ENCODE results near the gene KIF26B. TPM values are rescaled to one million over a fixed set of nuclear protein-coding genes. Genes with fewer than 3 reads are reported as not detected.
A peak's percentile ranks its signal among the peaks of the same experiment; 100 is the strongest.

KIF26B gene
- total and polyA plus RNA-seq, 2 experiments from 2014 or later: 0.03 to 0.76 TPM

DNA sequence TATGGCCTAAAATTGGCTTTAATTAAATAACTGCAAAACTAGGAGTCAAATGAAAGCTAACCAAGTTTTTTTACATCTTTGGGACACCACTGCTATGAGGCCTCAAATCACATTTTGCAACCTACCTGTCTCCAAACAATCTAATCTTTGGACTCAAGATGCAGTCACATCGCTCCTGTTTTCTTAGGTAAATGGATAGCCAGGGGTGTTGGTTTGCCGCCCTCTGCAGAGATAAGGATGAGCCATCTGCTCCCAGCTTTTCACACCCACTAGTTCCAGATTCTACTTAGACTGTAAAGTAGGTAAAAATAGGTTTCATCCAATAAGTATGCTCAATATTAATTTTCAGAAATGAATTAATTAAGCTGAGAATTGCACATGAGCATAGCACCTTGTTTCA lies 456.5 kb downstream of the KIF26B start (continued):
- TF ChIP-seq EZH2 (IDR thresholded peaks at IDR 0.05; ENCODE audit: low read depth, unreplicated experiment) (no peak), JUNB (IDR thresholded peaks at IDR 0.05; ENCODE audit: unreplicated experiment) (no peak)
- TF ChIP-seq, protein P1, sequence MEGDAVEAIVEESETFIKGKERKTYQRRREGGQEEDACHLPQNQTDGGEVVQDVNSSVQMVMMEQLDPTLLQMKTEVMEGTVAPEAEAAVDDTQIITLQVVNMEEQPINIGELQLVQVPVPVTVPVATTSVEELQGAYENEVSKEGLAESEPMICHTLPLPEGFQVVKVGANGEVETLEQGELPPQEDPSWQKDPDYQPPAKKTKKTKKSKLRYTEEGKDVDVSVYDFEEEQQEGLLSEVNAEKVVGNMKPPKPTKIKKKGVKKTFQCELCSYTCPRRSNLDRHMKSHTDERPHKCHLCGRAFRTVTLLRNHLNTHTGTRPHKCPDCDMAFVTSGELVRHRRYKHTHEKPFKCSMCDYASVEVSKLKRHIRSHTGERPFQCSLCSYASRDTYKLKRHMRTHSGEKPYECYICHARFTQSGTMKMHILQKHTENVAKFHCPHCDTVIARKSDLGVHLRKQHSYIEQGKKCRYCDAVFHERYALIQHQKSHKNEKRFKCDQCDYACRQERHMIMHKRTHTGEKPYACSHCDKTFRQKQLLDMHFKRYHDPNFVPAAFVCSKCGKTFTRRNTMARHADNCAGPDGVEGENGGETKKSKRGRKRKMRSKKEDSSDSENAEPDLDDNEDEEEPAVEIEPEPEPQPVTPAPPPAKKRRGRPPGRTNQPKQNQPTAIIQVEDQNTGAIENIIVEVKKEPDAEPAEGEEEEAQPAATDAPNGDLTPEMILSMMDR (conservative IDR thresholded peaks at IDR 0.05; ENCODE audit: low read depth in 2 of 2): no peak

DNA sequence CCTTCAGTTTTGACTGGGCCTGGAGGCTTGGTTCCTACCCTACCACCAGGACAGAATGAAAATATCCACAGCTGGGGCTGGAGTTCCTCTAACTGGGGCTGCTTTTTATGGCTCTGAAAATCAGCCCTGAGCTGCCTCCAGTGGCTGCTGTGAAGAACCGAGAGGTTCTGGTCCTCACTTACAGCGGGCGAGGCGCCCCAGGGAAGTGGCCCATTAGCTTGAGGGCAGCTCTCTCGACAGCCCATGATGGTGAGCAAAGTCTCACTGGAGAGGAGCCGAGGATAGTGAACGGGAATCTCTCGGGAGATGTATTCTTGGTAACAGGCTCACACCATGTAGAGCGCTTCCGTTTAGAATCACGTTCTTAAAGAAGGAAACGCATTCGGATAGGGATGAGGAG lies 459.7 kb downstream of the KIF26B start:
- no peak overlapping the region for H2AFZ ChIP-seq
- Mint-ChIP-seq H3K9me3 (no peaks in the 10 kb centered on the region), H3K36me3 (ENCODE audit: low read depth) (no peaks in the 10 kb centered on the region), H3K27ac (no peak overlapping the region), H3K4me1 (peaks cover 2% of the 10 kb centered on the region; the same call in 2 of the 3 replicates), H3K27me3 (ENCODE audit: insufficient read depth, low read depth, poor library complexity) (peaks cover 2% of the 10 kb centered on the region), H3K4me3 (no peak overlapping the region)
- H3K4me3 ChIP-seq: no peak overlapping the region
- ATAC-seq: peak; percentile 33; the same call in 1 of the 3 replicates
- H3K79me2 ChIP-seq (replicated peaks; ENCODE audit: insufficient read depth): no peaks in the 10 kb centered on the region
- no peak for DNase-seq (ENCODE audit: low spot score)
- no peaks in the 10 kb centered on the region for H3K4me1 ChIP-seq (ENCODE audit: insufficient read depth)
- no peaks in the 10 kb centered on the region for H4K20me1 ChIP-seq (replicated peaks; ENCODE audit: insufficient read depth)
- H3K27ac ChIP-seq (ENCODE audit: low read depth): no peak overlapping the region
- no peak overlapping the region for H3K4me2 ChIP-seq
- H3K9me2 ChIP-seq (ENCODE audit: insufficient read depth): no peaks in the 10 kb centered on the region
- H3K27me3 ChIP-seq (ENCODE audit: insufficient read depth): no peaks in the 10 kb centered on the region
- no peaks in the 10 kb centered on the region for H3F3A ChIP-seq (replicated peaks; ENCODE audit: low read depth)
- H3K36me3 ChIP-seq (ENCODE audit: insufficient read depth): no peaks in the 10 kb centered on the region
- TF ChIP-seq POLR2AphosphoS5 (IDR thresholded peaks at IDR 0.05; ENCODE audit: low read depth) (no peak), NANOG (IDR thresholded peaks at IDR 0.05; ENCODE audit: borderline replicate concordance) (no peak), ZNF114 (CRISPR knock-in tag; IDR thresholded peaks at IDR 0.05) (no peak), STAT1 (IDR thresholded peaks at IDR 0.05; ENCODE audit: unreplicated experiment) (no peak), JUNB (IDR thresholded peaks at IDR 0.05; ENCODE audit: unreplicated experiment) (no peak)
- TF ChIP-seq, protein P2, sequence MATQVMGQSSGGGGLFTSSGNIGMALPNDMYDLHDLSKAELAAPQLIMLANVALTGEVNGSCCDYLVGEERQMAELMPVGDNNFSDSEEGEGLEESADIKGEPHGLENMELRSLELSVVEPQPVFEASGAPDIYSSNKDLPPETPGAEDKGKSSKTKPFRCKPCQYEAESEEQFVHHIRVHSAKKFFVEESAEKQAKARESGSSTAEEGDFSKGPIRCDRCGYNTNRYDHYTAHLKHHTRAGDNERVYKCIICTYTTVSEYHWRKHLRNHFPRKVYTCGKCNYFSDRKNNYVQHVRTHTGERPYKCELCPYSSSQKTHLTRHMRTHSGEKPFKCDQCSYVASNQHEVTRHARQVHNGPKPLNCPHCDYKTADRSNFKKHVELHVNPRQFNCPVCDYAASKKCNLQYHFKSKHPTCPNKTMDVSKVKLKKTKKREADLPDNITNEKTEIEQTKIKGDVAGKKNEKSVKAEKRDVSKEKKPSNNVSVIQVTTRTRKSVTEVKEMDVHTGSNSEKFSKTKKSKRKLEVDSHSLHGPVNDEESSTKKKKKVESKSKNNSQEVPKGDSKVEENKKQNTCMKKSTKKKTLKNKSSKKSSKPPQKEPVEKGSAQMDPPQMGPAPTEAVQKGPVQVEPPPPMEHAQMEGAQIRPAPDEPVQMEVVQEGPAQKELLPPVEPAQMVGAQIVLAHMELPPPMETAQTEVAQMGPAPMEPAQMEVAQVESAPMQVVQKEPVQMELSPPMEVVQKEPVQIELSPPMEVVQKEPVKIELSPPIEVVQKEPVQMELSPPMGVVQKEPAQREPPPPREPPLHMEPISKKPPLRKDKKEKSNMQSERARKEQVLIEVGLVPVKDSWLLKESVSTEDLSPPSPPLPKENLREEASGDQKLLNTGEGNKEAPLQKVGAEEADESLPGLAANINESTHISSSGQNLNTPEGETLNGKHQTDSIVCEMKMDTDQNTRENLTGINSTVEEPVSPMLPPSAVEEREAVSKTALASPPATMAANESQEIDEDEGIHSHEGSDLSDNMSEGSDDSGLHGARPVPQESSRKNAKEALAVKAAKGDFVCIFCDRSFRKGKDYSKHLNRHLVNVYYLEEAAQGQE (IDR thresholded peaks at IDR 0.05; ENCODE audit: unreplicated experiment): no peak
- TF ChIP-seq, protein P1 (conservative IDR thresholded peaks at IDR 0.05; ENCODE audit: low read depth in 2 of 2): no peak
- TF ChIP-seq, protein P3, sequence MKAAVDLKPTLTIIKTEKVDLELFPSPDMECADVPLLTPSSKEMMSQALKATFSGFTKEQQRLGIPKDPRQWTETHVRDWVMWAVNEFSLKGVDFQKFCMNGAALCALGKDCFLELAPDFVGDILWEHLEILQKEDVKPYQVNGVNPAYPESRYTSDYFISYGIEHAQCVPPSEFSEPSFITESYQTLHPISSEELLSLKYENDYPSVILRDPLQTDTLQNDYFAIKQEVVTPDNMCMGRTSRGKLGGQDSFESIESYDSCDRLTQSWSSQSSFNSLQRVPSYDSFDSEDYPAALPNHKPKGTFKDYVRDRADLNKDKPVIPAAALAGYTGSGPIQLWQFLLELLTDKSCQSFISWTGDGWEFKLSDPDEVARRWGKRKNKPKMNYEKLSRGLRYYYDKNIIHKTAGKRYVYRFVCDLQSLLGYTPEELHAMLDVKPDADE (IDR thresholded peaks at IDR 0.05): no peak
- TF ChIP-seq, protein P4, sequence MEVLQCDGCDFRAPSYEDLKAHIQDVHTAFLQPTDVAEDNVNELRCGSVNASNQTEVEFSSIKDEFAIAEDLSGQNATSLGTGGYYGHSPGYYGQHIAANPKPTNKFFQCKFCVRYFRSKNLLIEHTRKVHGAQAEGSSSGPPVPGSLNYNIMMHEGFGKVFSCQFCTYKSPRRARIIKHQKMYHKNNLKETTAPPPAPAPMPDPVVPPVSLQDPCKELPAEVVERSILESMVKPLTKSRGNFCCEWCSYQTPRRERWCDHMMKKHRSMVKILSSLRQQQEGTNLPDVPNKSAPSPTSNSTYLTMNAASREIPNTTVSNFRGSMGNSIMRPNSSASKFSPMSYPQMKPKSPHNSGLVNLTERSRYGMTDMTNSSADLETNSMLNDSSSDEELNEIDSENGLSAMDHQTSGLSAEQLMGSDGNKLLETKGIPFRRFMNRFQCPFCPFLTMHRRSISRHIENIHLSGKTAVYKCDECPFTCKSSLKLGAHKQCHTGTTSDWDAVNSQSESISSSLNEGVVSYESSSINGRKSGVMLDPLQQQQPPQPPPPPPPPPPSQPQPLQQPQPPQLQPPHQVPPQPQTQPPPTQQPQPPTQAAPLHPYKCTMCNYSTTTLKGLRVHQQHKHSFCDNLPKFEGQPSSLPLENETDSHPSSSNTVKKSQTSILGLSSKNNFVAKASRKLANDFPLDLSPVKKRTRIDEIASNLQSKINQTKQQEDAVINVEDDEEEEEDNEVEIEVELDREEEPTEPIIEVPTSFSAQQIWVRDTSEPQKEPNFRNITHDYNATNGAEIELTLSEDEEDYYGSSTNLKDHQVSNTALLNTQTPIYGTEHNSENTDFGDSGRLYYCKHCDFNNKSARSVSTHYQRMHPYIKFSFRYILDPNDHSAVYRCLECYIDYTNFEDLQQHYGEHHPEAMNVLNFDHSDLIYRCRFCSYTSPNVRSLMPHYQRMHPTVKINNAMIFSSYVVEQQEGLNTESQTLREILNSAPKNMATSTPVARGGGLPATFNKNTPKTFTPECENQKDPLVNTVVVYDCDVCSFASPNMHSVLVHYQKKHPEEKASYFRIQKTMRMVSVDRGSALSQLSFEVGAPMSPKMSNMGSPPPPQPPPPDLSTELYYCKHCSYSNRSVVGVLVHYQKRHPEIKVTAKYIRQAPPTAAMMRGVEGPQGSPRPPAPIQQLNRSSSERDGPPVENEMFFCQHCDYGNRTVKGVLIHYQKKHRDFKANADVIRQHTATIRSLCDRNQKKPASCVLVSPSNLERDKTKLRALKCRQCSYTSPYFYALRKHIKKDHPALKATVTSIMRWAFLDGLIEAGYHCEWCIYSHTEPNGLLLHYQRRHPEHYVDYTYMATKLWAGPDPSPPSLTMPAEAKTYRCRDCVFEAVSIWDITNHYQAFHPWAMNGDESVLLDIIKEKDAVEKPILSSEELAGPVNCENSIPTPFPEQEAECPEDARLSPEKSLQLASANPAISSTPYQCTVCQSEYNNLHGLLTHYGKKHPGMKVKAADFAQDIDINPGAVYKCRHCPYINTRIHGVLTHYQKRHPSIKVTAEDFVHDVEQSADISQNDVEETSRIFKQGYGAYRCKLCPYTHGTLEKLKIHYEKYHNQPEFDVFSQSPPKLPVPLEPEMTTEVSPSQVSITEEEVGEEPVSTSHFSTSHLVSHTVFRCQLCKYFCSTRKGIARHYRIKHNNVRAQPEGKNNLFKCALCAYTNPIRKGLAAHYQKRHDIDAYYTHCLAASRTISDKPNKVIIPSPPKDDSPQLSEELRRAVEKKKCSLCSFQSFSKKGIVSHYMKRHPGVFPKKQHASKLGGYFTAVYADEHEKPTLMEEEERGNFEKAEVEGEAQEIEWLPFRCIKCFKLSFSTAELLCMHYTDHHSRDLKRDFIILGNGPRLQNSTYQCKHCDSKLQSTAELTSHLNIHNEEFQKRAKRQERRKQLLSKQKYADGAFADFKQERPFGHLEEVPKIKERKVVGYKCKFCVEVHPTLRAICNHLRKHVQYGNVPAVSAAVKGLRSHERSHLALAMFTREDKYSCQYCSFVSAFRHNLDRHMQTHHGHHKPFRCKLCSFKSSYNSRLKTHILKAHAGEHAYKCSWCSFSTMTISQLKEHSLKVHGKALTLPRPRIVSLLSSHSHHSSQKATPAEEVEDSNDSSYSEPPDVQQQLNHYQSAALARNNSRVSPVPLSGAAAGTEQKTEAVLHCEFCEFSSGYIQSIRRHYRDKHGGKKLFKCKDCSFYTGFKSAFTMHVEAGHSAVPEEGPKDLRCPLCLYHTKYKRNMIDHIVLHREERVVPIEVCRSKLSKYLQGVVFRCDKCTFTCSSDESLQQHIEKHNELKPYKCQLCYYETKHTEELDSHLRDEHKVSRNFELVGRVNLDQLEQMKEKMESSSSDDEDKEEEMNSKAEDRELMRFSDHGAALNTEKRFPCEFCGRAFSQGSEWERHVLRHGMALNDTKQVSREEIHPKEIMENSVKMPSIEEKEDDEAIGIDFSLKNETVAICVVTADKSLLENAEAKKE (CRISPR knock-in tag; IDR thresholded peaks at IDR 0.05): no peak
